ENCODE data around the gene SNX17. TPM values are rescaled to one million over a fixed set of nuclear protein-coding genes. Genes with fewer than 3 reads are reported as not detected.

Gene SNX17, protein sequence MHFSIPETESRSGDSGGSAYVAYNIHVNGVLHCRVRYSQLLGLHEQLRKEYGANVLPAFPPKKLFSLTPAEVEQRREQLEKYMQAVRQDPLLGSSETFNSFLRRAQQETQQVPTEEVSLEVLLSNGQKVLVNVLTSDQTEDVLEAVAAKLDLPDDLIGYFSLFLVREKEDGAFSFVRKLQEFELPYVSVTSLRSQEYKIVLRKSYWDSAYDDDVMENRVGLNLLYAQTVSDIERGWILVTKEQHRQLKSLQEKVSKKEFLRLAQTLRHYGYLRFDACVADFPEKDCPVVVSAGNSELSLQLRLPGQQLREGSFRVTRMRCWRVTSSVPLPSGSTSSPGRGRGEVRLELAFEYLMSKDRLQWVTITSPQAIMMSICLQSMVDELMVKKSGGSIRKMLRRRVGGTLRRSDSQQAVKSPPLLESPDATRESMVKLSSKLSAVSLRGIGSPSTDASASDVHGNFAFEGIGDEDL
- 104 and 109 TPM in 2 replicates for total RNA-seq
- long read RNA-seq, transcript SNX17-201 (15 exons, 2,044 nt), result major isoform, 255 of 288 reads
- long read RNA-seq, partial matches to known transcripts, result 11 of 288 reads
- long read RNA-seq, other reads (novel, unspliced or antisense), result 16 of 288 reads

GRCh38 chr2:27370026-27370815 is at the start of gene SNX17, which contains the start of gene EIF2B4:
SNX17 (plus strand) TSS chr2:27370616; CDS start chr2:27370744, 128 bp downstream.
EIF2B4 (minus strand) TSS chr2:27370338; CDS start chr2:27370314, 24 bp downstream.
- TF ChIP-seq, protein P1, sequence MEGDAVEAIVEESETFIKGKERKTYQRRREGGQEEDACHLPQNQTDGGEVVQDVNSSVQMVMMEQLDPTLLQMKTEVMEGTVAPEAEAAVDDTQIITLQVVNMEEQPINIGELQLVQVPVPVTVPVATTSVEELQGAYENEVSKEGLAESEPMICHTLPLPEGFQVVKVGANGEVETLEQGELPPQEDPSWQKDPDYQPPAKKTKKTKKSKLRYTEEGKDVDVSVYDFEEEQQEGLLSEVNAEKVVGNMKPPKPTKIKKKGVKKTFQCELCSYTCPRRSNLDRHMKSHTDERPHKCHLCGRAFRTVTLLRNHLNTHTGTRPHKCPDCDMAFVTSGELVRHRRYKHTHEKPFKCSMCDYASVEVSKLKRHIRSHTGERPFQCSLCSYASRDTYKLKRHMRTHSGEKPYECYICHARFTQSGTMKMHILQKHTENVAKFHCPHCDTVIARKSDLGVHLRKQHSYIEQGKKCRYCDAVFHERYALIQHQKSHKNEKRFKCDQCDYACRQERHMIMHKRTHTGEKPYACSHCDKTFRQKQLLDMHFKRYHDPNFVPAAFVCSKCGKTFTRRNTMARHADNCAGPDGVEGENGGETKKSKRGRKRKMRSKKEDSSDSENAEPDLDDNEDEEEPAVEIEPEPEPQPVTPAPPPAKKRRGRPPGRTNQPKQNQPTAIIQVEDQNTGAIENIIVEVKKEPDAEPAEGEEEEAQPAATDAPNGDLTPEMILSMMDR (conservative IDR thresholded peaks at IDR 0.05), result peak; percentile 73
- peak within 1 kb of the TSS; percentile 99 for H3K27ac Mint-ChIP-seq (ENCODE audit: unreplicated experiment)
- no peaks in the 10 kb centered on the region for H3K9me3 Mint-ChIP-seq
- DNase-seq (ENCODE audit: low read depth, low spot score), result peak; percentile 98
- H3K27me3 Mint-ChIP-seq (ENCODE audit: low read depth), result peaks cover 9% of the 10 kb centered on the region
- peak within 1 kb of the TSS; percentile 98 for H3K4me3 Mint-ChIP-seq
- H3K4me1 Mint-ChIP-seq, result peaks cover 36% of the 10 kb centered on the region
- H3K36me3 Mint-ChIP-seq (ENCODE audit: low read depth), result peaks cover 26% of the 10 kb centered on the region

DNA sequence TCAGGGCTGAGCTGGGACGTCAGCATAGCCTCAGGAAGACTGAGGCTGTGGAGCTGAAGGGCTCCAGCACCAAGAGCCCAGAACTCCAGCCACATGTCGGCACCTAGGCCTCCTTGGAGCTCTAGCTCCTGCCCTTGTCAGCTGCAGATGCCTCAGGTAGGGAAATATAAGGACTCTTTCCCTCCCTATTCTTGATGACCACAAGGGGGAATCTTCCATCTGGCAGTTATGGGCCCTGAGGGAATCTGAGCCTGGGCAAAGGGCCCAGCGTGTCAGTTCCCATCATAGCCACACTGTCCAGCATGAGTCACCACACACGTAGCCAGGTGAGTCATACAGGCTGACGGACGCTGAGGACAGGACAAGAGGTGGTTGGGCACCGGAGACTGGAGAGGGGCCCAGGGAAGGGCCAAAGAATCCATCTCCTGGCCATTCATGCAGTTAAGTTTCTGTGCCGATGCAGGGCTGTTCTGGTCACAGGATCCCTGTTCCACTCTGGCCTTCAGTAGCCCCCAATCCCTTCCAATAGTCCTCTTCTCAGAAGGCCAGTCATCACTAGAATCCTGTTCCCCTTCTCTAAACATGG is 49.4 kb upstream of the SNX17 start:
- Mint-ChIP-seq H3K9me3 (no peaks in the 10 kb centered on the region), H3K4me3 (peak overlapping the region; percentile 93), H3K27me3 (ENCODE audit: low read depth) (no peaks in the 10 kb centered on the region), H3K27ac (ENCODE audit: unreplicated experiment) (no peak overlapping the region), H3K4me1 (peaks cover 25% of the 10 kb centered on the region), H3K36me3 (ENCODE audit: low read depth) (no peaks in the 10 kb centered on the region)
- no peak for DNase-seq (ENCODE audit: low read depth, low spot score)
- TF ChIP-seq, protein P1 (conservative IDR thresholded peaks at IDR 0.05), result peak; percentile 46

DNA sequence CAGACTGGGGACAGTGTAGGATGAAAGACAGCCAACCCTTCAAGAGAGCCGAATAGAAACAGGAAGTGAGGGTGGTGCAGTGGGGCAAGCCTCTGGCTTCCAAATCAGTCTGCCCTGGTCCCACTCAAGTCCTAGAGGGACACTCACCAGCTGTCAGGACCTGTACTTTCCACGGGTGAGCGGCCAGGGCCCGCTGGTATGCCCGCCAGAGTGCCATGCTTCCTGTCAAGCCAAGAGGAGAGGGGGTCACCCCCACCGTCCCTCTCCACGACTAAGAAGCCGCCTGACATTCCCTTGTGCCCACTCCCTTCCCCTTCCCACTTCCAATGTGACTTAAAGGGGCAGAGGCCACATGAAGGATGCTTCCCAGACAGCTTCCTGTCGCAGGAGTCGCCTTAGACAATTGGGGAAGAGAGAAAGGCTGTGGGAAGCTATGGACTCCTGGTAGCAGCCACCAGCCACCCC is 48.1 kb upstream of the SNX17 start:
- Mint-ChIP-seq H3K27me3 (ENCODE audit: low read depth) (no peaks in the 10 kb centered on the region), H3K9me3 (no peaks in the 10 kb centered on the region), H3K27ac (ENCODE audit: unreplicated experiment) (peak overlapping the region; percentile 98), H3K4me1 (peaks cover 25% of the 10 kb centered on the region), H3K4me3 (peak overlapping the region; percentile 93), H3K36me3 (ENCODE audit: low read depth) (peaks cover 9% of the 10 kb centered on the region)
- DNase-seq (ENCODE audit: low read depth, low spot score), result no peak
- TF ChIP-seq, protein P1 (conservative IDR thresholded peaks at IDR 0.05), result no peak

- peaks cover 25% of the 10 kb centered on the region for H3K4me1 Mint-ChIP-seq
- TF ChIP-seq, protein P1 (conservative IDR thresholded peaks at IDR 0.05), result no peak
Measured at GRCh38 chr2:27322766-27323595, 47.4 kb upstream of the SNX17 start, which contains the start of gene MPV17. MPV17 (minus strand) TSS chr2:27323097; CDS start chr2:27322517, 580 bp downstream.

More at GRCh38 chr2:27322766-27323595, 47.4 kb upstream of the SNX17 start, which contains the start of gene MPV17:
- no peaks in the 10 kb centered on the region for H3K27me3 Mint-ChIP-seq (ENCODE audit: low read depth)
- peak within 1 kb of the TSS; percentile 98 for H3K27ac Mint-ChIP-seq (ENCODE audit: unreplicated experiment)
- no peaks in the 10 kb centered on the region for H3K9me3 Mint-ChIP-seq
- H3K4me3 Mint-ChIP-seq, result peak within 1 kb of the TSS; percentile 93
- H3K36me3 Mint-ChIP-seq (ENCODE audit: low read depth), result peaks cover 12% of the 10 kb centered on the region
- peak; percentile 76 for DNase-seq (ENCODE audit: low read depth, low spot score)

Data from neural crest cell (in vitro differentiated cells).